Heart left ventricle (tissue), 13 donors: ENCODE measurements around the gene FDCSP.

Experiments
- CTCF ChIP-seq, 12 donors: fragments of 200-600 bp; sonication (generic) in 4 of 12; IDR thresholded peaks; one replicate each; pipeline versions ENCODE4 v1.5.0 to v1.8.0; 2018 to 2022; ENCODE audit warnings: antibody characterized with exemption in 12 of 12, mild to moderate bottlenecking in 5 of 12
- POLR2A ChIP-seq, 2 donors: fragments of 450-650 bp; IDR thresholded peaks; one replicate each; pipeline ENCODE4 v1.6.1; 2017; ENCODE audit warnings: antibody characterized with exemption in 2 of 2, mild to moderate bottlenecking in 2 of 2, moderate library complexity in 2 of 2
- donor health status: ischemic (EF 13 %, LVEDD 7.1; RV severe dilation, severe dysfunction).
- donor health status: DM: no; HTN: yes; CAD: no.
- donor health status: DM: no; HTN: no; CAD: no.
- donor health status: ischemic (EF 25% LVEDD 6.9; RV normal size, moderate dysfunction).
- donor health status: ischemic (EF 25% LVEDD 5.7; RV mildly dilated, moderate dysfunction).
- donor health status: ischemic (EF 35%, LVEDD 5.7; RV mildly dilated, moderate dysfunction).
- donor health status: nonischemic (EF 11% LVEDD 7.7; RV severe dilation, severe dysfunction).
- donor health status: DM: yes; HTN: yes; CAD: no.
- donor health status: PGD.
- donor health status: ischemic (EF 29% LVEDD 5.4; RV normal size, mild dysfunction).
- donor health status: nonischemic (EF 23%, LVEDD 6.1; RV moderate dilation, normal function).

DNA sequence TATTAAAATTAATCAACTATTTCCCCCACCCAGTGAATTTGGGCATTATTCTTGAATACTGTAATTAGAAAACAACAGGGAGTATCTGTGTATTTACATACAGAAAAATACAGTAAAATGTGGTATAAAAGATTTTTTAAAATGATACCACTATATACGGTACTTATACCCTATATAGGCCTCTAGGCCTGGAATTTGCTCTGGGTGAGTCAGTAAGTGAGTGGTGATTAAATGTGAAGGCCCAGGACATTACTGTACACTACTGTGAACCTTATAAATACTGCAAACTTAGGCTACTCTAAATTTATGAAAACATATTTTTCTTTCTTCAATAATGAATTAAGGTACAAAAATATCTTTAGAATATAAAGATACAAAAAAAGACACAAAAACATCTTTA is 10.2 kb downstream of the FDCSP start:
- TF ChIP-seq CTCF (IDR thresholded peaks at IDR 0.05) = no peak
- no peak for TF ChIP-seq POLR2A (IDR thresholded peaks at IDR 0.05)
